ENCODE results near the gene SAV1.
"Not testable (repeated sequence)": the region's sequence is repeated elsewhere in the genome, so short reads cannot be mapped to it uniquely, and the experiment has no call there.

Gene SAV1

DNA sequence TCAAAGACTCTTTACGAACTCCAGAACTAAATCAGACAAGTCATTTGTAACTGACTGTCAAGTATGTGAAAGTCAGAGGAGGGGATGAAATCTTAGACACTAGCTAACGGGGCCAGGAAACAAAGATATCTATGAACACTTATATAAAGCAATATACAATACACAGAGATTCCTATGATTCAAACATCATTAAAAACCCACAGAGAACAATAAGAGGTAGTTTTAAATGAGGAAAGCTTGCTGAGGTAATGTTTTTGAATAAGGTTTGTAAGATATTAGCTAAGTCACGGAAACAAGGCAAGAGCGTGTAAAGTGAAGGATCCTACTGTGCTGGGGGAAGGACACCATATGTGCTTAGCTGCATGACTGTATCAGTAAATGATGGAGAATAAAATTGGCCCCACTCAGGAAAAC is 36.7 kb downstream of the SAV1 start:
- no peak overlapping the region for H3K4me3 Mint-ChIP-seq
- no peaks in the 10 kb centered on the region for H3K4me1 Mint-ChIP-seq
- no peak overlapping the region for H3K27ac Mint-ChIP-seq
- H3K27me3 Mint-ChIP-seq = no peaks in the 10 kb centered on the region
- no peaks in the 10 kb centered on the region for H3K9me3 Mint-ChIP-seq
- peaks cover 3% of the 10 kb centered on the region for H3K36me3 Mint-ChIP-seq

DNA sequence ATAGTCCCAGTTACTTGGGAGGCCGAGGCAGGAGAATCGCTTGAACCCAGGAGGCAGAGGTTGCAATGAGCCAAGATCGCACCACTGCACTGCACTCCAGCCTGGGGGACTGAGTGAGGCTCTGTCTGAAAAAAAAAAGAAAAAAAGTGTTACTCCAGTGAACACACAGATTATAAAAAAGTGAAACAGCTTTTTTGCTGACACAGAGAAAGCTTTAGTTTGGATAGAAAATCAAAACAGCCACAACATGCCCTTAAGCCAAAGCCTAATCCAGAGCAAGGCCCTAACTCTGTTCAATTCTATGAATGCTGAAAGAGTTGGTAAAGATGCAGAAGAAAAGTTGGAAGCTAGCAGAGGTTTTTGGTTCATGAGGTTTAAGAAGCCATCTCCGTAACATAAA is 43.2 kb downstream of the SAV1 start:
- H3K27ac Mint-ChIP-seq, H3K4me3 Mint-ChIP-seq, H3K4me1 Mint-ChIP-seq, H3K36me3 Mint-ChIP-seq, H3K9me3 Mint-ChIP-seq, H3K27me3 Mint-ChIP-seq: not testable (repeated sequence)

DNA sequence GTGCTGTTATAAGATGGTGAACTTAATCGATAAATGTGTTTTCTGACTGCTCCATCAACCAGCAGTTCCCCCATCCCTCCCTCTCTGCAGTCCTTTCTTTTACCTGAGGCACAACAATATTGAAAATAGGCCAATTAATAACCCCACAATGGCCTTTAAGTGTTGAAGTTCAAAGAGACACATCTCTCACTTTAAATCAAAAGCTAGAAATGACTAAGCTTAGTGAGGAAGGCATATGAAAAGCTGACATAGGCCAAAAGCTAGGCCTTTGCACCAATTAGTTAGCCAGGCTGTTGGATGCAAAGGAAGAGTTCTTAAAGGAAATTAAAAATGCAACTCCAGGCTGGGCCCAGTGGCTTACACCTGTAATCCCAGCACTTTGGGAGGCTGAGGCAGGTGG is 43.7 kb downstream of the SAV1 start:
- no peak overlapping the region for H3K4me3 Mint-ChIP-seq
- no peaks in the 10 kb centered on the region for H3K27me3 Mint-ChIP-seq
- H3K36me3 Mint-ChIP-seq = peaks cover 2% of the 10 kb centered on the region
- no peaks in the 10 kb centered on the region for H3K4me1 Mint-ChIP-seq
- H3K27ac Mint-ChIP-seq = no peak overlapping the region
- H3K9me3 Mint-ChIP-seq = no peaks in the 10 kb centered on the region

DNA sequence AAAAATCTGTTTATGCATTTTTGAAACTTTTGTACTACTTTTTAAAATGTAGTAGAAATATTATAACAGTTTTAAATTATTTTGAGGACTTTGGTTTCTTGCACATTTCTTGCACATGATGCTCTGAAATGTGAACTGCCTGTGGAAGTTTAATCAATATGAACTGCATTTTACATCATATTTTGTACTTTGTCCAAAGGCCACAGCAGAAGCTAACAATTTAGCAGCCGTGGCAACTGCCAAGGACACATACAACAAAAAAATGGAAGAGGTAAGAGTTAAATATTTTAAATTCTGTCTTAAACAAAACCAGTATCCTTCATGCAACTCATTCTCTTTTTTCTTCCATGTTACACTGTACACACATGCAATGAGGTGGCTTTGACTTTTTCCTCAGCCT is 45.1 kb downstream of the SAV1 start:
- Mint-ChIP-seq H3K27ac (no peak overlapping the region), H3K4me1 (no peaks in the 10 kb centered on the region), H3K36me3 (peaks cover 2% of the 10 kb centered on the region), H3K9me3 (no peaks in the 10 kb centered on the region), H3K4me3 (no peak overlapping the region), H3K27me3 (no peaks in the 10 kb centered on the region)

DNA sequence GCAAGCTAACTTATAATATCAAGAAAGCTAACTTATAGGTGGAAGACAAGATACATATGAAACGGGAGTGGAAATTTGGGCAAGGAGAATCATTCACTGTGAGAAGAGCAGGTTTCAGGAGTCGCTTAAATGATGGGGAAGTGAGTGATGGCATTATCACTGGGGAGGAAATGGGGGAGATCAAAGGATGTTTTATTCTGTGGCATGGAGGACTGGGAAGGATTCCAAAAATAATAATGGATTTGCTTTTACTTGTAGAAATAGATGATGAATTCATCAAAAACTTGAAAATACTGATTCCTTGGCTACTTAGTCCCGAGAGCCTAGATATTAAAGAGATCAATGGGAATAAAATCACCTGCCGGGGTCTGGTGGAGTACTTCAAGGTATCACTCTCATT is 47.8 kb downstream of the SAV1 start:
- Mint-ChIP-seq H3K36me3 (peaks cover 6% of the 10 kb centered on the region), H3K4me1 (no peaks in the 10 kb centered on the region)

DNA sequence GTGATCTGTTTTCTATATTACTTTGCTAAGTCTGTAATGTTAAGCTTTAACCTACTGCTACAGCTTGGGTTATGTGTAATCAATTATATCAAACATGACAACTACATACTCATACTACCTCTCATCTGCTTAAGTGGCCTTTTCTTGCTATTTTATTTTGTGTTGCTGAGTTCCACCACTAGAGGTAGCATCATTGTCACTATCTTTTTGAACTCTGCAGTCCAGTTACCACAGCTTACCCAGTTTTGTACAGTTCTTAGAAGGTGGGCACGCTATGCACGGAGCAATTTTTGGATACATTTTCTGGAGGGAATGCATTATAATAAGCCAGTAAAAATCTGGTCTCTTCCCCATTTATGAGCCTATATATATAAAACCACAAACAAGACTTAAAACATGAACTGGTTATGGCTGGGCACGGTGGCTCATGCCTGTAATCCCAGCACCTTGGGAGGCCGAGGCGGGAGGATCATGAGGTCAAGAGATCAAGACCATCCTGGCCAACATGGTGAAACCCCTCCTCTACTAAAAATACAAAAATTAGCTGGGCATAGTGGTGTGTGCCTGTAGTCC is 48.5 kb downstream of the SAV1 start:
- Mint-ChIP-seq H3K9me3 (no peaks in the 10 kb centered on the region), H3K36me3 (peaks cover 7% of the 10 kb centered on the region), H3K4me1 (no peaks in the 10 kb centered on the region), H3K27ac (no peak overlapping the region), H3K27me3 (no peaks in the 10 kb centered on the region), H3K4me3 (no peak overlapping the region)

More for the DNA sequence above, 47.8 kb downstream of the SAV1 start:
- Mint-ChIP-seq H3K27me3 (no peaks in the 10 kb centered on the region), H3K4me3 (no peak overlapping the region), H3K9me3 (no peaks in the 10 kb centered on the region), H3K27ac (no peak overlapping the region)

DNA sequence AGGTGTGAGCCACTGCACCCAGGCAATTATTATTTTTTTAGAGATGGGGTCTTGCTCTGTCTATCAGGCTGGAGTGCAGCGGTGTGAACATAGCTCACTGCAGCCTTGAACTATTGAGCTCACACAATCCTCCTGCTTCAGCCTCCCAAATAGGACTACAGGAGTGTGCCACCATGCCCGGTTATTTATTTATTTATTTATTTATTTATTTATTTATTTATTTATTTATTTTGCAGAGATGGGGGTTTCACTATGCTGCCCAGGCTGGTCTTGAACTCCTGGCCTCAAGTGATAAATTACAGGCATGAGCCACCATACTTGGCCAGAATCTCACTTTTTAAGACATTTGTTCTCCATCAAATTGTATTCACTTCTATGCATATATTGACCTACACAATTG is 51.8 kb downstream of the SAV1 start:
- Mint-ChIP-seq H3K9me3 (no peaks in the 10 kb centered on the region), H3K36me3 (peaks cover 5% of the 10 kb centered on the region), H3K27me3 (no peaks in the 10 kb centered on the region), H3K27ac (no peak overlapping the region), H3K4me3 (no peak overlapping the region), H3K4me1 (no peaks in the 10 kb centered on the region)

DNA sequence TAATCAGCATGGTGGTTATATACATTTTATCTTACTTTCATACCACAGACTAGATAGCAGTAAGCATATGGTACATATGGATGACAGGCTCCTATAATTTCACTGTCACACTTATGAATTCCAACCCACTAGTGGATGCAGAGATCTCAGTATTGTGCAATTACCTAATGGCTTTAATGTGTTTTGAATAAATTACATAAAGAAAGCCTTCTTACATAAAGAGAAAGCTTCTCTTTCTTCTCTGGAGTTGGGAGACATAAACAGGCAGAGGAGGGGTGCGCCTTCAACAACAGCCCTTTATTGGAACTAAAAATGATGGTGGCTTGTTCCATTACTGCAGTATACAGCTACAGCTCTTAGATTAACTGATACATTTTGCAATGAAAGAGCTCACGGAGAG is 52.6 kb downstream of the SAV1 start:
- H3K27me3 Mint-ChIP-seq = no peaks in the 10 kb centered on the region
- H3K4me1 Mint-ChIP-seq = no peaks in the 10 kb centered on the region
- no peaks in the 10 kb centered on the region for H3K9me3 Mint-ChIP-seq
- no peak overlapping the region for H3K27ac Mint-ChIP-seq
- H3K36me3 Mint-ChIP-seq = peaks cover 5% of the 10 kb centered on the region
- H3K4me3 Mint-ChIP-seq = no peak overlapping the region

DNA sequence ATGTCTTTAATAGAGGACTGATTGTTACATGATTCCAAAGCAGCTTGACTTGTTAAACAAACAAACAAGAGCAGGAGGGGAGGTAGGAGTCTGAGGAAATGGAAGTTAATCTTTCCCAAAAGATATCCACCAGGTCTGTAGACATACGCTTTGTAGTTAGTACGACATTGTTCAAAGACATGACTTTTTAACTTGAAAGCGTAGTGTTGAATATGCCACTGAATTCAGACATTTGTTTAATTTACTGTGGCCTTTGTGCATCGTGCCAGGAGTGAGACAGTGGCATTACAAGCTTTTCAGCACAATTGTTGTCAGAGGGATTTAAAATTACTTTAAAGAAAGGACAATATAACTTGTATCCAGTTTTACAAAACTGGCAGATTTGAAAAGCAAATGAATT is 53.0 kb downstream of the SAV1 start:
- Mint-ChIP-seq H3K4me1 (no peaks in the 10 kb centered on the region), H3K36me3 (peaks cover 5% of the 10 kb centered on the region), H3K27ac (no peak overlapping the region), H3K27me3 (no peaks in the 10 kb centered on the region), H3K9me3 (no peaks in the 10 kb centered on the region), H3K4me3 (no peak overlapping the region)

DNA sequence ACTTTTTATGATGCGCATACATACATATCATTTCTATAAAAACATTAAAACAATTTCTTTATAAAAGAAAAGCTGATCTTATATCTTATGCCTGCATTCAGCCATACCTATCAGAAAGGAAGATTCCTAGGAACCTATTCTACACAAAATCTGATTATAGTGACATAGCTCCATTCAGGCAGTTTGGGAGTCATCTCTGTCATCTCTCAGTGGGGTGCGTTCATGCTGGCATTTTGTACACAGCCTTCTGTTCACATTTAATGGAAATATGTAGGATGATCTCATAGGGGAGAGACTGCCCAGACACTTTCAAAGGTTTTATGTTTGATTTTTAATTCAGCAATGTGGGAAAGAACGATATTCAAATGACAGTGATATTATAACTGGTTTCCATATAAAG is 55.3 kb downstream of the SAV1 start:
- H3K27me3 Mint-ChIP-seq = no peaks in the 10 kb centered on the region
- H3K4me1 Mint-ChIP-seq = no peaks in the 10 kb centered on the region
- H3K36me3 Mint-ChIP-seq = peaks cover 5% of the 10 kb centered on the region
- H3K4me3 Mint-ChIP-seq = no peak overlapping the region
- no peak overlapping the region for H3K27ac Mint-ChIP-seq
- no peaks in the 10 kb centered on the region for H3K9me3 Mint-ChIP-seq

DNA sequence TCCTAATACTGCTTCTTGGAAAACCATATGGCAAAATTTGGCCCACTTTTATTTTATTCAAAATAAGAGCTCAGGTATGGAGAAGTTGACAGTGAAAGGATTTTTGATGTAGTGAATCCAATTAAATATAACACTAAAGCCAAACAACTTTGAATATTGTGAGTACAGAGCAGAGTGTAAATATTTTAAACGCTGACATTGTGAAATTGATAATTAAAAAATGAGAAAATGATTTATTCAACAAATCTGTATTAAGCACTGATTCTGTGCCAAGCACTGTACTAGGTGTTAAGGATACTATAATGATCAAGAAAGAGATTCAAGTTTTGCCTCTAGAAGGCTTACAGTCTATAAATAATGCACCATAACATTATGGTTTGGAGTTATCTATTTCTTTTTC is 57.6 kb downstream of the SAV1 start:
- Mint-ChIP-seq H3K4me1 (no peaks in the 10 kb centered on the region), H3K27ac (no peak overlapping the region), H3K36me3 (peaks cover 2% of the 10 kb centered on the region), H3K9me3 (no peaks in the 10 kb centered on the region), H3K27me3 (no peaks in the 10 kb centered on the region), H3K4me3 (no peak overlapping the region)

DNA sequence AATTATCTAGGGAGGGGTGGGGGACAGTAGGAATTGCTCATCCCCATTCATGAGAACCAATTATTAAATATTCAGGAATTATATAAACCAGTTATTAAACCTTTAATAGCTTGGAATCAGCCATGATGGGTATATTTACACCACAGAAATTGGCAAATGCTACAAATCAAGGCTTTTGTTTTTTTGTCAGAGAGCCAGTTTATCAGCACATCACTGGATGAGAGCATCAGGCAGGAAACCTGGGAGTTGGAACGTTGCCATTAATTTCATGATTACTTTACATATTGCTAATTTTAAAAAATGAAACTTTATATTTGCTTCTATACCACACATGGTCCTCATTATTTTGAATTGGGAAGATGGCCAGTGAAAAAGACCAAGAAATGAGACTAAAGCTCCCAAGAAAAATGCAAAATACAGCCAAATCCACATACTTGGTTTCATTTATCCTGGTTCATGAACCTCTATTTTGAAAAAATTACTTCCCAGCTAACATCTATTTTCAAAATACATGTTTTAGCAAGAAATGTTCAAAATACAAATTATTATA is 59.7 kb downstream of the SAV1 start:
- Mint-ChIP-seq H3K36me3 (no peaks in the 10 kb centered on the region), H3K4me1 (no peaks in the 10 kb centered on the region), H3K27me3 (no peaks in the 10 kb centered on the region), H3K9me3 (no peaks in the 10 kb centered on the region), H3K4me3 (no peak overlapping the region), H3K27ac (no peak overlapping the region)

DNA sequence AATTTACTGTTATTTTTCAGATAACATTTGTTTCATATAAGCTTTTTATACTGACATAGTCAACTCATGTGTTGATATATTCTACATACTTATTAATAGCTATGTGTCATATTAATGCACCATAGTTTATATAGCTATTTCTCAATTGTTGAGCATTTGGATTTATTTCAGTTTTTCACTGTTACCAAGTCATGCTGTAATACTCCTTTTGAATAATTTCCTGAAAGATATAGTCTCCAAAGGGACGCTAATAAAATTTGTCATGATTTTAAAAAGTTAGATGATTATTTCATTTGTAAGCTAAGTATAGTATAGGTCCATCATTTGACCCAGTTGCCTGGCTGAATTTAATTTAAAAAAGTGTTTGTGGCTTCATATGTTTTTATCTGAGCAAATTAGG is 60.3 kb downstream of the SAV1 start:
- H3K4me3 Mint-ChIP-seq = no peak overlapping the region
- no peaks in the 10 kb centered on the region for H3K4me1 Mint-ChIP-seq
- H3K36me3 Mint-ChIP-seq = no peaks in the 10 kb centered on the region
- H3K9me3 Mint-ChIP-seq = no peaks in the 10 kb centered on the region
- no peak overlapping the region for H3K27ac Mint-ChIP-seq
- no peaks in the 10 kb centered on the region for H3K27me3 Mint-ChIP-seq

DNA sequence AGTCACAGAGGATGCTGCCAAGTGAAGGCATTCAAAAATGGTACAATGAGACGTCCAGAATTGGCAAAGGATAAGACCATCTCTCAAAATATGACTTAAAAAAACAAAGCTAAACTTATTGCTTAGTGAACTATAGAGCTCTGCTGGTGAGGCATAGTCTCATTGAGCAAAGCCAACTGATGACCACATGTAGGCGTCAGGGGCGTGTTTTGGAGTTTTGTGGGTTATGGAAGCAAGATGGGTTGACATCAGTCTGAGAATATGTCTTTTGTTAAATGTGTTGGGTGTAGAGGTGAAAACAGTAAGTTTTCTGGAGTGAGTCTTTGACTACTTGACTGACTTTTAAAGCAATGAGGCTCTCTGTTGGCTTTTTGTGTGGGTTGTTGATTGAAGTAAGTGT is 60.9 kb downstream of the SAV1 start:
- Mint-ChIP-seq H3K4me1 (no peaks in the 10 kb centered on the region), H3K27me3 (no peaks in the 10 kb centered on the region), H3K9me3 (no peaks in the 10 kb centered on the region), H3K36me3 (no peaks in the 10 kb centered on the region), H3K27ac (no peak overlapping the region), H3K4me3 (no peak overlapping the region)

DNA sequence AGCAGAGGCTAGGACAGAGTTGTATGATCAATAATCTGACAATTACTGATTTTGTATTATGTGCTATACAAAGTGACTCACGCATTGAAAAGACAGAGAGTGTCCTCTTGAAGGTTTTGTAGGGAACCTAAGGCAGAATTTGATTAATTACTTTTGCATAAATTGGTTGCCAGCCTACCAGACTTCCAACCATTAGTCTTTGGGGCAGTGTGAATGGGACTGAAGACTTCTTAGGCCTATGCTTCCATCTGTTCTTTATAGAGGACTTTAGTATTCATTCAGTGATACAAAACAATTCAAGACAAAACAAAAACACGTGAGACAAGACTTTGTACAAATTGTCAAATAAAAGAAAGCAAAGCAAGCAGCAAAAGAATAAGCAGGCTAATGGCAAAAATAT is 61.6 kb downstream of the SAV1 start:
- Mint-ChIP-seq H3K27ac (no peak overlapping the region), H3K36me3 (no peaks in the 10 kb centered on the region), H3K4me3 (no peak overlapping the region), H3K4me1 (no peaks in the 10 kb centered on the region), H3K27me3 (no peaks in the 10 kb centered on the region), H3K9me3 (no peaks in the 10 kb centered on the region)

DNA sequence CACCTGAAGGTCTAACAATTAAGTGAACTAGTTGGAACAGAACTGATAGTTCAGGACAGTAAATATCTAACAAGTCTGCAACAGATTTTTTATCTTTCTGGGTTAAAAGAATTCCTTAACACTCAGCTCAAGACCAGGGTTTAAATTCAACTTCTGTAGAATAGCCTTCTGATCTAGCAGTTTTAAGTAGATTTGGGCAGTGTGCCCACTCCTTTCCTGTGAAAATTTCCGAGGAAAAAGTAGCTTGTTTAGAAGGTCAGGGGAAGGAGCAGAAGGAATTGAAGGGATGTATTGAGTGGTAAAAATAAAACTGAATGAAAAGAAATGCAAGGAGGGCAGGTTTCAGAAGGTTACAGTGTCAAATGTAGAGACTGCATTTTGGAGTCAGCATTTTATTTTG is 62.3 kb downstream of the SAV1 start:
- no peaks in the 10 kb centered on the region for H3K36me3 Mint-ChIP-seq
- H3K4me3 Mint-ChIP-seq = no peak overlapping the region
- no peaks in the 10 kb centered on the region for H3K27me3 Mint-ChIP-seq
- no peaks in the 10 kb centered on the region for H3K9me3 Mint-ChIP-seq
- H3K4me1 Mint-ChIP-seq = no peaks in the 10 kb centered on the region
- no peak overlapping the region for H3K27ac Mint-ChIP-seq

DNA sequence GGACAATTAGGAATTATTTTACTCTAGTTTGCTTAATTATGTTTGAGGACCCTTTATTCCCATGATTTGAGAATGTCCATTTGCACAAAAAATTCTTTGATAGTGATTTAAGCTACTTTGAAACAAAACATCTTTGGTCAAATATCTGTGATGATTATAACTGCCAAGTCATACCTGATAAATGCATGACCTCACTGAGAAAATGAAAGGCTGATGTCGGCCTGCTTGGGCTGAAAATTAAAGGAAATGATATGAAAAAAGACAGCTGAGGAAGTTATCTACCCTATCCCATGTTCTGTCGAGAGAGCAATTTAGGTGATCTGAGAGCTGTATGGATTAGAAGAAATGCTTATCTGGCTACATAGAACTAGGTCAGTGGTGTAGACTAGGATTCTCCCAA is 64.5 kb downstream of the SAV1 start:
- H3K27ac Mint-ChIP-seq = no peak overlapping the region
- no peak overlapping the region for H3K4me3 Mint-ChIP-seq
- H3K27me3 Mint-ChIP-seq = no peaks in the 10 kb centered on the region
- H3K4me1 Mint-ChIP-seq = no peaks in the 10 kb centered on the region
- no peaks in the 10 kb centered on the region for H3K9me3 Mint-ChIP-seq
- no peaks in the 10 kb centered on the region for H3K36me3 Mint-ChIP-seq
